ENCODE data around the gene CDHR2. TPM values are rescaled to one million over a fixed set of nuclear protein-coding genes. Genes with fewer than 3 reads are reported as not detected.

CDHR2 gene
- total RNA-seq, 4 donors from 2014 or later = not detected

- no peak for TF ChIP-seq EP300 (IDR thresholded peaks at IDR 0.05)
- TF ChIP-seq POLR2A (IDR thresholded peaks at IDR 0.05) = no peak
- TF ChIP-seq, protein P1, sequence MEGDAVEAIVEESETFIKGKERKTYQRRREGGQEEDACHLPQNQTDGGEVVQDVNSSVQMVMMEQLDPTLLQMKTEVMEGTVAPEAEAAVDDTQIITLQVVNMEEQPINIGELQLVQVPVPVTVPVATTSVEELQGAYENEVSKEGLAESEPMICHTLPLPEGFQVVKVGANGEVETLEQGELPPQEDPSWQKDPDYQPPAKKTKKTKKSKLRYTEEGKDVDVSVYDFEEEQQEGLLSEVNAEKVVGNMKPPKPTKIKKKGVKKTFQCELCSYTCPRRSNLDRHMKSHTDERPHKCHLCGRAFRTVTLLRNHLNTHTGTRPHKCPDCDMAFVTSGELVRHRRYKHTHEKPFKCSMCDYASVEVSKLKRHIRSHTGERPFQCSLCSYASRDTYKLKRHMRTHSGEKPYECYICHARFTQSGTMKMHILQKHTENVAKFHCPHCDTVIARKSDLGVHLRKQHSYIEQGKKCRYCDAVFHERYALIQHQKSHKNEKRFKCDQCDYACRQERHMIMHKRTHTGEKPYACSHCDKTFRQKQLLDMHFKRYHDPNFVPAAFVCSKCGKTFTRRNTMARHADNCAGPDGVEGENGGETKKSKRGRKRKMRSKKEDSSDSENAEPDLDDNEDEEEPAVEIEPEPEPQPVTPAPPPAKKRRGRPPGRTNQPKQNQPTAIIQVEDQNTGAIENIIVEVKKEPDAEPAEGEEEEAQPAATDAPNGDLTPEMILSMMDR (IDR thresholded peaks at IDR 0.05) = no peak
- H3K27me3 ChIP-seq = peaks cover 0 to 96% of the 10 kb centered on the region in 2 donors
- WGBS, 2 donors = 44 to 45% methylated on average over 22 to 25 of the region's 25 CpGs
Observed at GRCh38 chr5:176625966-176626875, 77.1 kb downstream of the CDHR2 start.

DNA sequence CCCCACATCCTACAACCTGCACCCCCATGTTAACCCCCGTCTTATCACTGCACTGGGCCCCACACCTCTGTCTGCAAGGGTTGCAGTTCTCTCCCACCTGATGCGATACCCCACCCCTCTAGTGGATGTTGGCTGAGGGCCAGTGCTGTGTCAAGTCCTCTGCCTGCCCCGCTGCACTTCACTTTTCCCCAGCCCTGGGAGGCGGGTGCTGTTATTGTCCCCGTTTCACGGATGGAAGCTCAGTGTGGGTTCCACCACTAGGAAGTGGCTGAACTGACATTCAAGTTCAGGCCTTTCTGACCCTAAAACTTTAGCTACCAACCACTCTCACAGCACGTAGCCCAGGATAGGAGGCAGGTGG is 77.7 kb downstream of the CDHR2 start:
- H3K4me1 ChIP-seq = peaks cover 0 to 20% (median 6%) of the 10 kb centered on the region in 4 donors
- H3K9me3 ChIP-seq = no peaks in the 10 kb centered on the region
- H3K36me3 ChIP-seq = no peaks in the 10 kb centered on the region
- DNase-seq (ENCODE audit: low spot score in 2 of 2) = no peak
- H3K4me3 ChIP-seq = no peak overlapping the region
- H3K27ac ChIP-seq = no peak overlapping the region
- TF ChIP-seq EP300 (IDR thresholded peaks at IDR 0.05) (no peak), POLR2A (IDR thresholded peaks at IDR 0.05) (no peak)
- TF ChIP-seq, protein P1 (IDR thresholded peaks at IDR 0.05) = no peak
- peaks cover 0 to 96% of the 10 kb centered on the region in 2 donors for H3K27me3 ChIP-seq
- 50% methylated on average over 7 of the region's 7 CpGs for WGBS, 2 donors

More at GRCh38 chr5:176625966-176626875, 77.1 kb downstream of the CDHR2 start:
- H3K9me3 ChIP-seq = no peaks in the 10 kb centered on the region
- no peak overlapping the region for H3K27ac ChIP-seq
- H3K4me3 ChIP-seq = no peak overlapping the region
- no peaks in the 10 kb centered on the region for H3K36me3 ChIP-seq
- no peak for DNase-seq (ENCODE audit: low spot score in 2 of 2)
- peaks cover 0 to 20% (median 6%) of the 10 kb centered on the region in 4 donors for H3K4me1 ChIP-seq

DNA sequence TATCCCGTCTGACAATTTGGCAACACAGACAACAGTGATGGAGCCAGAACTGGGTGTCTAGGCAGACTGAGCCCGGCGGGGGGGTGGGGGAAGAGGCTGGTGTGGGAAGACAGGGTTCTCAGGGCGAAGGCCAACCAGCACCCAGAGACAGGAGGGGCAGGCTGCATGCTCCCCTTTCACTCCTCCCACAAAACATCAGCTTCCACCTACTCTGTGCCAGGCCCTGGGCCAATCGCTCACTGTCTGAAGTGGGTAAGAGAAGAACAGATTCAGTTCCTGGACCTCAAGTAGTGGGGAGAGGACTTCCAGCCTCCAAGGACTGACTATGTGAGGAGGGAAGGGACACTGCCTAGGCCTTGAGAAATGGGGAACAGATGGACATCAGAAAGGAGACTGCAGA is 78.4 kb downstream of the CDHR2 start:
- H3K4me3 ChIP-seq = no peak overlapping the region
- no peak for DNase-seq (ENCODE audit: low spot score in 2 of 2)
- H3K27ac ChIP-seq = no peak overlapping the region
- peaks cover 0 to 97% of the 10 kb centered on the region in 2 donors for H3K27me3 ChIP-seq
- peaks cover 0 to 20% (median 6%) of the 10 kb centered on the region in 4 donors for H3K4me1 ChIP-seq
- no peaks in the 10 kb centered on the region for H3K9me3 ChIP-seq
- TF ChIP-seq EP300 (IDR thresholded peaks at IDR 0.05) (no peak), POLR2A (IDR thresholded peaks at IDR 0.05) (no peak)
- TF ChIP-seq, protein P1 (IDR thresholded peaks at IDR 0.05) = no peak
- WGBS, 2 donors = 59 to 81% methylated on average over 5 of the region's 5 CpGs
- no peaks in the 10 kb centered on the region for H3K36me3 ChIP-seq

GRCh38 chr5:176628406-176629228 is 79.5 kb downstream of the CDHR2 start:
- no peak for DNase-seq (ENCODE audit: low spot score in 2 of 2)
- TF ChIP-seq EP300 (IDR thresholded peaks at IDR 0.05) (no peak), POLR2A (IDR thresholded peaks at IDR 0.05) (no peak)
- TF ChIP-seq, protein P1 (IDR thresholded peaks at IDR 0.05) = no peak
- Histone ChIP-seq H3K4me3 (no peak overlapping the region), H3K27me3 (peaks cover 0 to 98% of the 10 kb centered on the region in 2 donors), H3K9me3 (no peaks in the 10 kb centered on the region), H3K27ac (no peak overlapping the region), H3K36me3 (no peaks in the 10 kb centered on the region), H3K4me1 (peaks cover 0 to 20% (median 6%) of the 10 kb centered on the region in 4 donors)
- 49 to 50% methylated on average over 13 of the region's 13 CpGs for WGBS, 2 donors

All from tibial nerve (tissue), 4 donors.